Lower leg skin (tissue), 3 donors: ENCODE results near the gene SLC48A1.

ENCODE experiments used
- CTCF ChIP-seq, 3 donors: fragments of 450-650 bp; IDR thresholded peaks; one replicate each; pipeline ENCODE4 v1.5.1; 2016; ENCODE audit warnings: antibody characterized with exemption in 3 of 3, mild to moderate bottlenecking in 3 of 3, moderate library complexity in 2 of 3
- POLR2A ChIP-seq, 2 donors: fragments of 450-650 bp; IDR thresholded peaks; one replicate each; pipeline ENCODE4 v1.6.1; 2016 to 2017; ENCODE audit warnings: antibody characterized with exemption in 2 of 2, mild to moderate bottlenecking in 1 of 2, moderate library complexity in 1 of 2

- no peak for TF ChIP-seq POLR2A (IDR thresholded peaks at IDR 0.05)
- no peak for TF ChIP-seq CTCF (IDR thresholded peaks at IDR 0.05)
Measured at GRCh38 chr12:47768323-47768811, 4.7 kb upstream of the SLC48A1 start.
